Natural killer cell treated with Interleukin-12 subunit alpha and Interleukin-12 subunit beta and Interleukin-15 and Interleukin-18, amount 100 ng/mL, for 72 hours (primary cell): ENCODE results near the gene CCDC9B. TPM values are rescaled to one million over a fixed set of nuclear protein-coding genes. Genes with fewer than 3 reads are reported as not detected.

ENCODE experiments used
- ATAC-seq, 2 donors: fragments of 150-1000 bp; cut with Tn5 transposase in 1 of 2; sonication (Bioruptor Pico), chemical (Tn5 transposase) in 1 of 2; 2 replicates each; pipeline ENCODE4 v1.10.0; 2021
- DNase-seq: peaks from one replicate; pipeline ENCODE4 v3.0.0; 2022; ENCODE audit warnings: low spot score
- H3K27ac Mint-ChIP-seq, 2 donors: 1 replicate in 1 of 2; 2 replicates in 1 of 2; pipeline ENCODE4 v1.8.0; 2022; ENCODE audit warnings: mixed read lengths in 2 of 2, mild to moderate bottlenecking in 1 of 2, moderate library complexity in 1 of 2
- H3K27me3 Mint-ChIP-seq, 2 donors: 1 replicate in 1 of 2; 2 replicates in 1 of 2; pipeline ENCODE4 v1.8.0; 2022; ENCODE audit warnings: mixed read lengths in 2 of 2
- H3K36me3 Mint-ChIP-seq: one replicate; pipeline ENCODE4 v1.8.0; 2022; ENCODE audit warnings: mixed read lengths
- H3K4me1 Mint-ChIP-seq, 2 donors: 1 replicate in 1 of 2; 2 replicates in 1 of 2; pipeline ENCODE4 v1.8.0; 2022; ENCODE audit warnings: low read depth in 2 of 2, mixed read lengths in 2 of 2, mild to moderate bottlenecking in 1 of 2
- H3K4me3 Mint-ChIP-seq: one replicate; pipeline ENCODE4 v1.8.0; 2022; ENCODE audit warnings: mixed read lengths
- H3K9me3 Mint-ChIP-seq: 2 replicates; pipeline ENCODE4 v1.8.0; 2022; ENCODE audit warnings: mixed read lengths
- total RNA-seq, 2 donors: library from RNA; stranded (reverse); gene quantifications; one replicate each; pipeline ENCODE4 v1.2.3, GENCODE V29; 2022

CCDC9B gene
- total RNA-seq, 2 donors from 2014 or later, result 0.29 to 0.47 TPM

DNA sequence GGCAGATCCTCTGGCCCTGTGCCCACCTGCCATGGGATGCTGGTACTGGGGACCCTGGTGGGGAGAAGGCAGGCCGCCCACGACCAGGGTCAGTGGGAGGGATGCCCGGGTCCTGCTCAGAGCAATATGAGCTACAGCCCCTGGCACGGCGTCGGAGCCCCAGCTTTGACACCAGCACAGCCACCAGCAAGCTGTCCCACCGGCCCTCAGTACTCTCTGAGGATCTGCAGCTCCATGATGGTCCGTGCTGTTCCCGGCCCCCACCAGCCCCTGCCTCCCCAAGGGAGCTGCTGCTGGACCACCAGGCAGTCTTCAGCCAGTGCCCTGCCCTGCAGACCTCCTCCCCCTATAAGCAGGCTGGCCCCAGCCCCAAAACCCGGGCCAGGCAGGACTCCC is 28.7 kb upstream of the CCDC9B start:
- H3K4me3 Mint-ChIP-seq, result no peak overlapping the region
- ATAC-seq (no peak), DNase-seq (no peak)
- H3K4me1 Mint-ChIP-seq, result peaks cover 21% of the 10 kb centered on the region in 2 donors
- no peaks in the 10 kb centered on the region for H3K9me3 Mint-ChIP-seq
- H3K27ac Mint-ChIP-seq, result peak overlapping the region; percentile 23 to 78
- H3K27me3 Mint-ChIP-seq, result no peaks in the 10 kb centered on the region
- H3K36me3 Mint-ChIP-seq, result no peaks in the 10 kb centered on the region

DNA sequence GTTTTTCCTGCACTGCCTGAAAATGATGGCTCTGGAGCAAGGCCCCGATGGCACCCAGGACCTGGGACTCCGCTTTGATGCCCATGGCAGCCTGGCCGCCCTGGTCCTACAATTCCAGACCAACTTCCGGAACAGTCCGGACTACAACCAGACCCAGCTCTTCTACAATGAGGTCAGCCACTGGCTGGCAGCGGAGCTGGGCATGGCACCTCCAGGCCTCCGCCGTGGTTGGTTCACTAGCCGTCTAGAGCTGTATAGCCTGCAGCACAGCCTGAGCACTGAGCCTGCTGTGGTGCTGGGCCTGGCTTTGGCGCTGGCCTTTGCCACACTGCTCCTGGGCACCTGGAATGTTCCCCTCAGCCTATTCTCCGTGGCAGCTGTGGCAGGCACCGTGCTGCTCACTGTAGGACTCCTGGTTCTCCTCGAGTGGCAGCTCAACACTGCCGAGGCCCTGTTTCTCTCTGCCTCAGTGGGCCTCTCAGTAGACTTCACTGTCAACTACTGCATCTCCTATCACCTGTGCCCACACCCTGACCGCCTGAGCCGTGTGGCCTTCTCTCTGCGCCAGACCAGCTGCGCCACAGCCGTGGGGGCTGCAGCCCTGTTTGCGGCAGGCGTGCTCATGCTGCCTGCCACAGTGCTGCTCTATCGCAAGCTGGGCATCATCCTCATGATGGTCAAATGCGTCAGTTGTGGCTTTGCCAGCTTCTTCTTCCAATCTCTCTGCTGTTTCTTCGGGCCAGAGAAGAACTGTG is 28.2 kb upstream of the CCDC9B start:
- H3K9me3 Mint-ChIP-seq, result no peaks in the 10 kb centered on the region
- H3K4me1 Mint-ChIP-seq, result peaks cover 21% of the 10 kb centered on the region in 2 donors
- DNase-seq (no peak), ATAC-seq (no peak)
- no peaks in the 10 kb centered on the region for H3K27me3 Mint-ChIP-seq
- H3K36me3 Mint-ChIP-seq, result no peaks in the 10 kb centered on the region
- peak overlapping the region; percentile 23 to 78 for H3K27ac Mint-ChIP-seq
- H3K4me3 Mint-ChIP-seq, result peak overlapping the region; percentile 69

DNA sequence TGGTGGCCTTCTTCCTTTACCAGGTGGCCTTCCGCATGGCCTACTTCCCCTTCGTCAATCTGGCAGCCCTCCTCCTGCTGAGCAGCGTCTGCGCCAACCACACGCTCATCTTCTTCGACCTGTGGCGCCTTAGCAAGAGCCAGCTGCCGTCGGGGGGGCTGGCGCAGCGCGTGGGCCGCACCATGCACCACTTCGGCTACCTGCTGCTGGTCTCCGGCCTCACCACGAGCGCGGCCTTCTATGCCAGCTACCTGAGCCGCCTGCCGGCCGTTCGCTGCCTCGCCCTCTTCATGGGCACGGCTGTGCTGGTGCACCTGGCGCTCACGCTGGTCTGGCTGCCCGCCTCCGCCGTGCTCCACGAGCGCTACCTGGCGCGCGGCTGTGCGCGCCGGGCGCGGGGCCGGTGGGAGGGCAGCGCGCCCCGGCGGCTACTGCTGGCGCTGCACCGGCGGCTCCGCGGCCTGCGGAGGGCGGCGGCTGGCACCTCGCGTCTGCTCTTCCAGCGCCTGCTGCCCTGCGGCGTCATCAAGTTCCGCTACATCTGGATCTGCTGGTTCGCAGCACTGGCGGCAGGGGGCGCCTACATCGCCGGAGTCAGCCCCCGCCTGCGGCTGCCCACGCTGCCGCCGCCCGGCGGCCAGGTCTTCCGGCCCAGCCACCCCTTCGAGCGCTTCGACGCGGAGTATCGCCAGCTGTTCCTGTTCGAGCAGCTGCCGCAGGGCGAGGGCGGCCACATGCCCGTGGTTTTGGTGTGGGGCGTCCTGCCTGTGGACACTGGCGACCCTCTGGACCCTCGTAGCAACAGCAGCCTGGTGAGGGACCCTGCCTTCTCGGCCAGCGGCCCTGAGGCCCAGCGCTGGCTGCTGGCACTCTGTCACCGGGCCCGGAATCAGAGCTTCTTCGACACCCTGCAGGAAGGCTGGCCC is 27.2 kb upstream of the CCDC9B start:
- H3K27ac Mint-ChIP-seq, result peak overlapping the region; percentile 54 to 70

DNA sequence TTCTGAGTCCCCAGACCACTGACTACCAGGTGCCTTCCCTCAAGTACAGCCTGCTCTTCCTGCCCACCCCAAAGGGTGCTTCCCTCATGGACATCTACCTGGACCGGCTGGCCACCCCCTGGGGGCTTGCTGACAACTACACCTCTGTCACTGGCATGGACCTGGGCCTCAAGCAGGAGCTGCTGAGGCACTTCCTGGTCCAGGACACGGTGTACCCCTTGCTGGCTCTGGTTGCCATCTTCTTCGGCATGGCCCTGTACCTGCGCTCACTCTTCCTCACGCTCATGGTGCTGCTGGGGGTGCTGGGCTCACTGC is 26.6 kb upstream of the CCDC9B start:
- H3K9me3 Mint-ChIP-seq, result no peaks in the 10 kb centered on the region
- H3K4me1 Mint-ChIP-seq, result peaks cover 21 to 24% of the 10 kb centered on the region in 2 donors
- ATAC-seq, result no peak
- H3K27me3 Mint-ChIP-seq, result no peaks in the 10 kb centered on the region
- H3K4me3 Mint-ChIP-seq, result peak overlapping the region; percentile 91
- no peaks in the 10 kb centered on the region for H3K36me3 Mint-ChIP-seq
- no peak for DNase-seq
- peak overlapping the region; percentile 54 to 70 for H3K27ac Mint-ChIP-seq

More for the DNA sequence above, 27.2 kb upstream of the CCDC9B start:
- peak; percentile 91 for DNase-seq
- no peaks in the 10 kb centered on the region for H3K9me3 Mint-ChIP-seq
- no peaks in the 10 kb centered on the region for H3K36me3 Mint-ChIP-seq
- H3K4me1 Mint-ChIP-seq, result peaks cover 21 to 24% of the 10 kb centered on the region in 2 donors
- H3K27me3 Mint-ChIP-seq, result no peaks in the 10 kb centered on the region
- peak; percentile 95 to 96 for ATAC-seq
- H3K4me3 Mint-ChIP-seq, result peak overlapping the region; percentile 91

DNA sequence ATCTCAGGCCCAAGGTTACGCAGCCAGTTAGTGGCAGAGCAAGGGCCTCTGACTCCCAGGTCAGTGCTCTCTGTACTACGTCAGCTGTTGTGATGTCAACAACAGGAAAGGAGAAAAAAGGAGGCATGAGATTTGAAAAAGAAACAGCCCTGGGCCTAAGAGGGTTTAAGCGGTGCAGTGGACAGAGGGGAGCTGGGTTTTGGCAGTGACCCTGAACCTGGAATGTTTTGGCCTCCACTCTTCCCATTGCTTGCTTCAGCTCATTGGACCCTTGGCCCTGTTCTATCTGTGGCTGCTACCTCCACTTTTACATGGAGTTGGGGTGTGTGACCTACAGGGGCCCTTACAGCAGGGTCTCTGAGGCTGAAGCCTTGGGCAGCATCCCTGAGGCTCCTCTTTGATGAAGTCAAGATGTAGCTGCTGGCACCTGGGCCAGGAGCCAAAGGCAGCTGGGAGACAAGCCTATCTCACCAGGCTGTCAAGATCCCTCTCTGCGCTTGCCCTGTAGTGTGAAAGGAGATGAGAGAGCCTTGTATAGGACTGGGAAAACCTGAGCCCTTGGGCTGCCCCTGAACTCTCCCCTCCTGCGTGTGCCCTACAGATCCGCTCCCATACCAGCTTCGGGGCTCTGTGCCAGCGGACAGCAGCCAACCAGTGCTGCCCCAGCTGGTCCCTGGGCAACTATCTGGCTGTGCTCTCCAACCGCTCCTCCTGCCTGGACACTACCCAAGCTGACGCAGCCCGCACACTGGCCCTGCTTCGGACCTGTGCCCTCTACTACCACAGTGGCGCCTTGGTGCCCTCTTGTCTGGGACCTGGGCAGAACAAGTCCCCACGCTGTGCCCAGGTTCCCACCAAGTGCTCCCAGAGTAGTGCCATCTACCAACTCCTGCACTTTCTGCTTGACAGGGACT is 26.0 kb upstream of the CCDC9B start:
- Mint-ChIP-seq H3K27ac (peak overlapping the region; percentile 54 to 70), H3K9me3 (no peaks in the 10 kb centered on the region), H3K4me1 (peaks cover 21 to 24% of the 10 kb centered on the region in 2 donors), H3K4me3 (peak overlapping the region; percentile 91), H3K27me3 (no peaks in the 10 kb centered on the region), H3K36me3 (no peaks in the 10 kb centered on the region)
- DNase-seq, result no peak
- ATAC-seq, result no peak

DNA sequence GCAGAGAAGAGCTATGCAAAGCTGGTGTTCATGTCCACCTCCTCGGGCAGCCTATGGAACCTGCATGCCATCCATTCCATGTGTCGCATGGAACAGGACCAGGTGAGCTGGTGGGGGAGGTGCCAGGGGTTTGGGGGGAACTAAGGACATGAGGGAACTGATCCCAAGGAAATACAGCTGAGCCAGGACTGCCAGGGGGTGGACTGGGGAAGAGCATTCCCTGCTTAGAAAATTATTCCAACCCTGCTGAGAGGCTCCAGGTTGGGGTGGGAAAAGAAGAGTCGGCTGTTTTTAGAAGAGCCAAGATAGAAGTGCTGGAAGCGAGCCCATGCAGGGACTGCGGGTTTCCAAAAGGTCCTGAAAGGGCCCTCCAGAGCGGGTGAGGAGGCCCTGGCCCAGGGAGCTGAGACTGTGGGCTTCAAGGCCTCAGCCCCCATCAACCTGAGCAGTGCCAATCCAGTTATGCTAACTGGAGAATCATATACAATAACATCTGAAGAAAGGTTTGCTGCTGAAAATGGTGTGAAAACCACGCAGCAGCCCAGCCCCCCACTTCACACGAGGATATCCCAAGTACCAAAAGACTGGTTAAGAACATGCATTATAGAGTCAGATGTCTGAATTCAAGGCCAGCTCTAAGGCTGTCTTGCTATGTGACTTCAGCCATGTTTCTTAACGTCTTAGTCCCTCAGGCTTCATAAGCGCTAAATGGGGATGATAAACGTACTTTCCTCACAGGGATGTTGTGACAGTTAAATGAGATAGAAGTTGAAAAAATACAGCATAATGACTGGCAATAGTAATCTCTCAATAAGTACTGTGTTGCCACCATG is 25.1 kb upstream of the CCDC9B start:
- no peaks in the 10 kb centered on the region for H3K27me3 Mint-ChIP-seq
- no peak overlapping the region for H3K4me3 Mint-ChIP-seq
- ATAC-seq, result no peak
- H3K4me1 Mint-ChIP-seq, result peaks cover 21 to 24% of the 10 kb centered on the region in 2 donors
- H3K27ac Mint-ChIP-seq, result no peak overlapping the region
- DNase-seq, result no peak
- H3K36me3 Mint-ChIP-seq, result no peaks in the 10 kb centered on the region
- H3K9me3 Mint-ChIP-seq, result no peaks in the 10 kb centered on the region

DNA sequence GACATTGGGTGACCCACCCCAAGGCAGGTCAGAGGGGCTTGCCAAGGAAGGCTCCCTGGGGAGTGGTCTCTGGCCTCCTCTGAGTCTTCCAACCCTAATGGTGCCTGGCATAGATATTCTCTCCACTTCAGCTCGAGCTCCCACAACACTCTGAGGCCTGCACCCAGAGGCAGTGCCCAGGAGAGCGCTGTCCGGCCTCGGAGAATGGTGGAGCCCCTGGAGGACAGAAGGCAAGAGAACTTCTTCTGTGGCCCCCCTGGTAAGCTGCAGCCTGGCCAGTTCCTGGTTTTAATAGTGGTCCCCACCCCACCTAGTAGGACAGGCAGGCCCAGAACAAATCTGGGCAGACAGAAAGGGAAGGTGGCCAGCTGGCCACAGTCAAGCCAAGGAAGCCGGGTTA is 24.3 kb upstream of the CCDC9B start:
- no peak for DNase-seq
- Mint-ChIP-seq H3K4me1 (peaks cover 21 to 24% of the 10 kb centered on the region in 2 donors), H3K36me3 (no peaks in the 10 kb centered on the region), H3K4me3 (no peak overlapping the region), H3K9me3 (no peaks in the 10 kb centered on the region), H3K27me3 (no peaks in the 10 kb centered on the region), H3K27ac (no peak overlapping the region)
- ATAC-seq, result no peak

DNA sequence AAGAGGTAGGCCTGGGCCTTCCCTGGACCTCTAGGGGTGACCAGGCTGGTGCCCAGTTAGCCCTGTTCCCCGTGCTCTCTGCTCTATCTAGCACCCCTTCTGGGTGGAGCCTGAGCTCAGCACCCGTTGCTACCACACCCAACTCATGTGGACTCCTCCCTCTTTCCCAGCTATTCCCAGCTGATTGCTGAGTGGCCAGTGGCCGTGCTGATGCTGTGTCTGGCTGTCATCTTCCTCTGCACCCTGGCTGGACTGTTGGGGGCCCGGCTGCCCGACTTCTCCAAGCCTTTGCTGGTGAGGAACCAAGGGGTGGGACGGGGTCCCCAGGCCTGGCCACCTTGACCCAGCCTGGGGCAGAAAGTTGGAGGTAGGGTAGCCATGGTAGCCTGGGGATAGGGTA is 23.5 kb upstream of the CCDC9B start:
- ATAC-seq (no peak), DNase-seq (no peak)
- H3K4me3 Mint-ChIP-seq, result no peak overlapping the region
- no peaks in the 10 kb centered on the region for H3K9me3 Mint-ChIP-seq
- peaks cover 21 to 23% of the 10 kb centered on the region in 2 donors for H3K4me1 Mint-ChIP-seq
- H3K27ac Mint-ChIP-seq, result no peak overlapping the region
- no peaks in the 10 kb centered on the region for H3K27me3 Mint-ChIP-seq
- H3K36me3 Mint-ChIP-seq, result no peaks in the 10 kb centered on the region

DNA sequence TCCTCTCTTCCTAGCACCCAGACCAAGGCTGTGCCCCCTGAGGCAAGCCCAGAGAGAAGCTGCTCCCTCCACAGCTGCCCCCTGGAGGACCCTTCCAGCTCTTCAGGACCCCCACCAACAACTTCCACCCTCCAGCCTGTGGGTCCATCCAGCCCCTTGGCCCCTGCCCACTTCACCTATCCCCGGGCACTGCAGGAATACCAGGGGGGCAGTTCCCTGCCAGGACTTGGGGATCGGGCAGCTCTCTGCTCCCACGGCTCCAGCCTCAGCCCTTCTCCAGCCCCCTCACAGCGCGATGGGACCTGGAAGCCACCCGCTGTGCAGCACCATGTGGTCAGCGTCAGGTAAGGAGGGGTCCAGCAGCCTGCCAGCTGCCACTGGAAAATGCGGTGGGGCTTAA is 22.9 kb upstream of the CCDC9B start:
- ATAC-seq, result no peak
- Mint-ChIP-seq H3K36me3 (no peaks in the 10 kb centered on the region), H3K4me3 (no peak overlapping the region)

DNA sequence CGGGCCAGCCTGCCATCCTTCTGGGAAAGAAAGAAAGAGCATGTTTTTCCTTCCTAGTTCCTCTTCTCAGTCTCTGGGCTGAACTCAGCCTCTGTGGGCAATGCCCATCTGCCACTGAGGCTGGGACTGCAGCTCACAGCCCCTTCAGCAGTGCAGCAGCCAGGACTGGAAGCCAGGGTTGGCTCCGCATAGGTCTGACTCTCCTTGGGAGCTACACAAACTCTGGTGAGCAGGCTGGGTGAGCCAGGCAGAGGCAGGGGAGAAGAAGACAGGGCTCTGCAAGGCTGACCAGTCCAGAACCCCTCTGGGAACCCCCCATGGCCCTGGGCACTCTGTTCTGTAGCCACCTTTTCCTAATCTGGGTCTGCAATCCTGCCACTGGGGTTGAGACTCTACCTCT is 20.9 kb upstream of the CCDC9B start:
- Mint-ChIP-seq H3K27me3 (peaks cover 0 to 6% of the 10 kb centered on the region in 2 donors), H3K27ac (no peak overlapping the region), H3K4me3 (no peak overlapping the region), H3K4me1 (peaks cover 12 to 25% of the 10 kb centered on the region in 2 donors), H3K9me3 (no peaks in the 10 kb centered on the region), H3K36me3 (no peaks in the 10 kb centered on the region)
- ATAC-seq (no peak), DNase-seq (no peak)

More for the DNA sequence above, 22.9 kb upstream of the CCDC9B start:
- no peak overlapping the region for H3K27ac Mint-ChIP-seq
- DNase-seq, result no peak
- no peaks in the 10 kb centered on the region for H3K27me3 Mint-ChIP-seq
- H3K9me3 Mint-ChIP-seq, result no peaks in the 10 kb centered on the region
- H3K4me1 Mint-ChIP-seq, result peaks cover 24 to 25% of the 10 kb centered on the region in 2 donors

DNA sequence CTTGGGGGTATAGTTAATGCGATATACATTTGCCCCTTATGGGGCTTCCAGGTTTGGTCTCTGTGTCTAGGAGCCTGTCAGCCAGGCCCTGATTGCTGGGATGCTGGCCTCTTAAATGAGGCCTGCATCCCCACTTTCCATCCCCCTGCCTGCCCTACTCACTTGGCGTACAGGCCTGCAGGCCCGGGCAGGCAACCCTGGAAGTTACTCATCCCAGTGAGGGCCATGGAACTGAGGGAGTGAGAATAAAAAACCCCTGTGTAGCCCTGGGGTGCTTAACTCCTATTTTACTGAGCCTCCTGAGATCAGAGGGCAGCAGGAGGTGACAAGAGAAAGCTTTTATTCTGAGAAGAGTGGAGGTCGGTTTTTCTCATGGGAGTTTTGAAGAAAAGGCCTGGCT is 19.3 kb upstream of the CCDC9B start:
- Mint-ChIP-seq H3K36me3 (no peaks in the 10 kb centered on the region), H3K27ac (no peak overlapping the region), H3K27me3 (peaks cover 0 to 11% of the 10 kb centered on the region in 2 donors), H3K4me1 (peaks cover 8 to 17% of the 10 kb centered on the region in 2 donors), H3K4me3 (no peak overlapping the region), H3K9me3 (no peaks in the 10 kb centered on the region)
- no peak for DNase-seq
- no peak for ATAC-seq

DNA sequence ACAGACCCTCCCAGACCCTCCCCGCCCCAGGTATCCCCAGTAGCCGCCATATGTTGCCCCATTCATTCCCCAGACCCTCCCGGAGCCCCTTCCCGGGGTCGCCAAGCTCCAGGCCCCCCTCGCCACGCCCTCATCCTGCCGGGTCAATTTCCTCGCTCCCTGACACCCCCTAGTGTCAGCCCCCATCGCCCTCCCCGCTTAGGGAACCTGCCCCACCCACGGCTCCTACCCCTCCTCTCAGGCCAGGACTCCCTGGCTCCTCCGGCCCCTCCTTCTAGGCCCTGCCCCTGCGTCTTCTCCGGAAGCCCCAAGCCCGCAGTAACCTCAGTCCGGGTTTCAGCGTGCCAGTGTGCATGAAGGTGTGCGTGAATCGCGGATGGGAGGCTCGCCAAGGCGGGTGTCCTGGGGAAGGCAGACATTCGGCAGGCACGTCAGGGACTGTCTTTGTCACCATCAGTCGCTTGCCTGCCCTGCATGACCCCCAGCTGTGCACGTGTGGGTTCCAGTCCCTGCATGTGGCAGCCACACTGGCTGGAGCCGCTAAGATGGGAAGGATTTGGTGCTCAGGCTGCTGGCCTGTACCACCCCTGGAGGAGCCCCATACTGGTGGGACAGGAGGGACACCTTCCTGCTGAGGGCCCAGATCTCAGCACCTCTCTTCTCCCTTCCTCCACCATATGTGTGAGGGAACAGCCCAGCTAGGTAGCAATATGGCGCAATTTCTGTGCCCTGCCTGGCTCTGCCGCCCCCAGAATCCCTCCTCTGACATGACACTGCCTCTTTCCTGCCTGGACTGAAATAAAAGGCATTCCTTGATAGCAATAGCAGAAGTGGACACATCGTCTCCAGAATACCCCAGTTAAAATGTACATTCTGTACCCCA is 18.0 kb upstream of the CCDC9B start:
- Mint-ChIP-seq H3K27ac (peak overlapping the region; percentile 25 to 51), H3K27me3 (peaks cover 0 to 11% of the 10 kb centered on the region in 2 donors), H3K4me3 (peak overlapping the region; percentile 83), H3K4me1 (peaks cover 8 to 16% of the 10 kb centered on the region in 2 donors), H3K9me3 (no peaks in the 10 kb centered on the region), H3K36me3 (no peaks in the 10 kb centered on the region)
- ATAC-seq, result peak; percentile 51 to 66
- no peak for DNase-seq
